Fibroblast of skin of right biceps (primary cell): ENCODE results near the gene HOXA9.

Experiments
- DNase-seq: peaks from one replicate; pipeline ENCODE4 v3.0.0-alpha.2; 2013

HOXA9 gene

DNA sequence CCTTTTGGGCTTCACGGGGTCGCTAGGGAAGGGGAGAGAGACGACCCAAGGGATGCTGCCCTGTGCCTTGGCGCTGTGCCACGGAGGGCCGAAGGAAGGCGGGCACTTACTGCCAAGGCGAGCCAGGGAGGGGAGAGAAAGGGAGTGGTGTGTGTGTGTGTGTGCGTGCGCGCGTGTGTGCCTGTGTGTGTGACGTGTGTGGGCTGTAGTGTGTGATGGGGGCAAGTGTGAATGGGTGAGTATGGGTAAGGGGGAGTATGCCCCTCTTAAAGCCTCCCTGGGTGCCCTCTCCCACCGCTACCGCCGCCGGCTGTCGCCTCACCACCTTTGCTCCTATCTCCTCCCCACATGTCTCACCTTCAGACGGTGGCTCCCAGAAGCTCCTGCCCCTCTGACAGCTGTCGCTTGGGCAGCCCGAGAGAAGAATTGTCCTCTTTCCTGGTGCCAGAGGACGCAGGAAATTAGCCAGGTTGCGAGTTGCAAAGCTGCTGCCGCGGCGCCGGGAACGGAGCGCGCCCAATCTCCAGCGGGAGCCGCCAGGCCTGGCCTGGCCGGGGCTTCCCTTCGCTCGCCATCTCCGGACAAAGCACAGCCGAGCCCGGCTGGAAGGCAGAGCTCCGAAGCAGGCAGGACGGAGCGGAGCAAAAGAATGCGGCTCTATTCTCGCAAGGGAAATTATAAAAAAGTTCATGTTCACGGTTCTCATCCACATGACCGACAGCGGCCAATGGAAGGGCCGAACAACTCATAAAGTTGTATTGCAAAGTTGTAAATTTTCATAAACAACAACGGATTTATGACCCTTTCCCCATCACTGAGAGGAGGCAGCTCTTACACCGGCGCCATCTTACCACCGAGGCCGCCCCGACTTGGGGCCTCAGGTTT is 13.2 kb downstream of the HOXA9 start, which contains the start of gene HOXA3:
TSS of gene HOXA3 (minus strand) at position 653 of the 885 bp plus-strand sequence. CDS start 41,943 bp downstream, outside the sequence.
- DNase-seq, result peak; percentile 60

DNA sequence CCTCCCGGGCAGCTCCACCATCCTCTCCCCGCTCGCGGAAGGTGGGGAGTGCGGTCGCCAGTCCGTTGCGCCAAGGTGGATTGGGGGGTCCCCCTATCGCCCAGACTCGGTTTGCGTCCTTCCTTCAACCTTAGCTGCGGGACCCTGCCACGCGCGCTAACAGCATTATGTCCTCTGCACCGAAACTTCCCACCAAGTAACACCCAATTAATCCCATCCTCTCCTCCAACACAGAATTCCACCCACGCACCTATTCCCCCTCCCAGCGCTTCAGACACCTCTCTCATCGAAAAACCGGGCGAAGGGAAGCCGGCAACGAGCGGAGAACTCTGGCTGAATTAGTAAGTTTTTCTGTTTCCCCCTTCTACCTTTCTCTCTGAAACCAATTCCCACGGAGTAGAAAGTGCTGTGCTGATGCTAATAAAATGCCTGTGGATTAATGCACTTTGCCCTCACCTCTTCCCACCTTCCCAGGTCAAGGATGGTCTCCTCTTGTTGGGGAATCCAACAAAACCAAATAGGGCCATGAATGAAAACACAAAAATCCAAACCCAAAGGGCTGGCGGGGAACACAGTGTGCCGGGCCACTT is 13.9 kb downstream of the HOXA9 start:
- DNase-seq, result no peak

DNA sequence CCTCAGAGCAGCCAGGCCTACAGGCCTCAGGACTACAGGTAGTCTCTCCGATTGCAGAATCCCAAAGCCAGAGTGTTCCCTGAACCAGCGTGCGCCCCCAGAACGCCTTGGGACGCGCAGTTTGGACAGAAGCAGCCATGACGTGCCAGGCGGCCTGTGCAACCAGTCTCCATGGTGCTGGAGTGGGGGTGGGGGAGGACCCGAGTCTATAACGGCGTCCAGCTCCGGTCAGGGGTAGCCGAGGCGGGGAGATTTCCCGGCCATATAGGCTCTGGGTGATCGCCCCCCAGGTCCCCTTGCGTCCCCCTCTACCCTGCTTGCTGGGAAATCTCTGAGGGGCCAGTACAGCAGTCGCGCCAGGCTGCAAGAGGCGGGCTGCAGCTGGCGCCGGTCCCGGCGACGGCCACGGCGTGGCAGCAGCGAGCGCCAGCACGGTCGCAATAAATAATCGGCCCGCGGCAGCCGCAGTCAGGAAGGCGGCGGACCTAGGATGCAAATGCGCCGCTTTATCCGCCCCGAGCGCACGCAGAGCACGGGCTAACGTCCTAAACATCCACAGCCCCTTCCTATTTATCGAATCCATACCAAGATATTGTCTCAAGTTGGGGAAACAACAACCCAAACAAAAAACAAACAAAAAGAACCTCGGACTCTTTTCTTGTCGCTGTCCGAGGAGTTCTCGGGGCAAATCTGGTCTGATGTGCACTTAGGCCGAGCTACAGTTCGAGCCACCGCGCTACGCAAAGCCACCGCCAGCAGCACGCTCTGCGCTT is 14.6 kb downstream of the HOXA9 start:
- peak; percentile 78 for DNase-seq

DNA sequence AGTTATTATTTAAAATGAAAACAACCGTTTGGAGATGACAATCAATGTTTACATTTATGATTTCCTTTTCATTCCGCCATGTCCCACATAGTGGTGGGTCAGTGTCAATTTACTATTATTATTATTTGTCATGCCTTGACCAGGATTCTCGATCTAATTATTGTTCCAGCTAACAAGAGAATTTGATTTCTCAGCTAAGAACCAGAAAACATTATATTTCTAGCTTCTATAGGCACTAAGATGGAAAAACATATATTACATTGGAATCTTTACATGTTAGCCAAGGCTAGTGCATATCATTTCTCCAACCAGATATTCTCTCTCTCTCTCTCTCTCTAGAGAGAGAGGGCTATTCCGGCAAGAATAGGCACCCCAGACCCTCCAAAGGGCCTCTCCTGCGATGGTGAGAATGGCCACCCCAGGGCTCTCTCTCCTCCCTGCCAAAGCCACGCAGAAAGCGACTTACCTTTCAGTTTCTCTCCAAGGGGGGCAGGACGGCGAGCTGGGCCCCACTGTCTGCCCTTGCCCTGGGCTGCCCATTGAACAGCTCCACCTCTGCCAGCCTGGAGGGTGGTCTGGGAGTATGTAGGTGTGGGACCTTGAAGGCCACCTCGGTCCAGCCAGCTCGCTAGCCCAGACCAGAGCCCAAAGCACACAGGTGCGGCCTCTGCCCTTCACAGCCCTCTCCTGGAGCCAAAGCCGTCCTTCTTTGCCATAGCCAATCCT is 15.3 kb downstream of the HOXA9 start:
- DNase-seq, result no peak

DNA sequence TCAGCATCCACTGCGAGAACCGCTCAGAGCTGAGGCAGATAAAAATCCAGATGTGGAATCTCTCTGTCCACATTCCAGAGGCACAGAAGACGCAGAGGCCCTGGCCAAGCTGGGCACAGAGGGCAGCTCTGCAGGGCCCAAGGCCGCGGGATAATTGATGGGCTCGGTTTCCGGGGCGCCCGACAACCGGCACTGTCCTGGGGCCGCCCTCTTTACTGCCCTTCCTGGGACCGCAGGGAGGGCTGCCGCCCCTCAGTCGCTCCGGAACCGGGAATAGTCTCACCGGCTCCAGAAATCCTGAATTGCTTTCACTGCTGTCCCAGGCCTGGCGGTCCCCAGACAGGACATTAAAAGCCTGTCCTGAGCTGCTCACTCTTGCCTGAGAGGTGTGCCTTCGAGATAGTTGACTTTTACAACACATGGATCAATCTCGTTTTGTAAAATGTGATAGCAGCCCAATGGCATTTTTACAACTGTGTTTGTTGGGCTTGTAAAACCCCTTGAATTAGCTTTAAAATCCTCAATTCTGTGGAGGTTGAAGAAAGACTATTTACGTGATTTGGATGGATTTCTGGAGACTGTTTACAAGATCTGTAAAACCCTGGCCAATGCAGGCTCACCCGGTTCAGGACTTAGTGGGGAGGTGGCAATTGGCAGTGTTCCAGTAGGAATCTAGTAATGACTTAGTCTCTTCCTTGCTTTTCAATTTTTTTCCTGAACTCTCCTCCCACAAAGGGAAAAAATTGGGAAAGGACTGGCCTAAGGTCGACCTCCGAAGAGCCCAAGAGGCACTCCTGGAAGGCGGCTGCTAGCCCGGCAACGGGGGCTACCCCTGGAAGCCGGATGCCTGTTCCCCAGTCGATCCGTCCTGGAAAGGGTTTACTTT is 16.3 kb downstream of the HOXA9 start:
- no peak for DNase-seq

DNA sequence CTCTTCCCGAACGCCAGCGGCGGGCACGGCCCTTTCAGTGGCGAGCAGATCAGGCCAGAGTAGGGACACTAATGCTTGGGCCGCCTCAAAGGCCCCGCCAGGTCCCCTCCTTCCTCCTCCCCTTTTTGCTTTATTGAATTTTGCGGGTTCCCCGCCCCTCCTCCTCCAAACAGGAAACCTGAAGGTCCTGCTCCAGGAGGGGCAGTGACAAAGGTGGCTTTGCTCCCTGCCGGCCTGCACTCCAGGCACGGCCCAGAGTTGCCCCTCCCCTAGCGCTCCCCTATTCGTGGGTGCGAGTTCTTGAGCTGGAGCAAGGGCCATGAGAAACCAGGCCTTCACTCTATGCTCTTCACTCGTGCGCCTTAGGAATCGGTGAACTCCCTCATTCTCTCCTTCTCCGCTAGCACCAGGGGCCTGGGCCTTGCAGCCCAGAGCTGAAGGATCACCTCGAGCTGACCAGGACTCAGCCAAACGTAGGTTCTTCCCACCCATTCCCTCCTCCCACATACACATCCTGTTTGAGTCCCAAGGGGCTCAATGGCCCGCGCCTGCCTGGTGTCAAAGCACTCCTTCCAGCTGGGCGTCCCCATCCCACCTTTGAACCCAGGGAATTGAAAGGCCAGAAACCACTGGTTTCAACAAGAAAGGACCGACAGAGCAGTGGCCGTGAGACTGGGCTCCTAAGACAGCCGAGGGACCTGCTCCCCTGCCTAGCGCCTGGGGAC is 17.1 kb downstream of the HOXA9 start:
- no peak for DNase-seq

DNA sequence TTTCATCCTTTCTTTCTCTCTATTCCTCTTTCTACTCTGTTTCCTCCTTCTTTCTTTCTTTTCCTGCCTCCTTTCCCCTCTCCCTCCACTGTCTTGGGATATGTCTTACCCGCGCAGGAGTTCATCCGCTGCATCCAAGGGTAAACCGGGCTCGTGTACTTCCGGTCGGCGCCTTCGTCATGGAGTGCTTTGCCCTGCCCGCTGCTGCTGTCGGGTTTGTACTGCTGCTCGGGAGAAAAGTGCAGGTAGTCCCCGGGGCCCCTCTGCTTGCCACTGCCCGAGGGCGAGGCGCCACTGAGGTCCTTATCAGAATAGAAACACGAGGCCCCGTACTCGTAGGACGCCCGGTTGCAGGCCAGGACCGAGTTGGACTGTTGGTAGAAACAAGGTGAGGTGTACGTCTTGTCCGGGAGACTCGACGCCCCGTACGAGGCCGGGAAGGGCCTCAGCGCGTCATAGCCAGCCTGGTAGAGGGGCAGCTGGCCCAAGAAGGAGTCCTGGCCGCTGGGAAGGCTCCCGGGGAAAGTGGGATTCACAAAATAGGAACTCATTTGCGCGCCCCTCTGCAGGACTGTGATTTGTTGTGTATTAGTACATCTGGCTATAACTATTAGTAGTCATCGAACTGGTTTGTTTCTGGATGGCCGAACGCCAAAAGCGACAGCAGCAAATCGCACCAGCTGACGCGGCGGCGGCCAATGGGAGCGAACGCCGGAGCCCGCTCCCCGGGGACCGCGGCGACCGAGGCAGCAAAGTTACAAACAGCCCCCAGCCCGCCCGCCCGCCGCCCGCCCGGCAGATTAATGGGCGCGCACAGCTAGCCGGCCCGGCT is 17.9 kb downstream of the HOXA9 start, which contains the start of gene HOXA6:
TSS of gene HOXA6 (minus strand) at position 576 of the 832 bp plus-strand sequence. CDS start at position 551, 25 bp downstream.
- DNase-seq, result peak; percentile 51

DNA sequence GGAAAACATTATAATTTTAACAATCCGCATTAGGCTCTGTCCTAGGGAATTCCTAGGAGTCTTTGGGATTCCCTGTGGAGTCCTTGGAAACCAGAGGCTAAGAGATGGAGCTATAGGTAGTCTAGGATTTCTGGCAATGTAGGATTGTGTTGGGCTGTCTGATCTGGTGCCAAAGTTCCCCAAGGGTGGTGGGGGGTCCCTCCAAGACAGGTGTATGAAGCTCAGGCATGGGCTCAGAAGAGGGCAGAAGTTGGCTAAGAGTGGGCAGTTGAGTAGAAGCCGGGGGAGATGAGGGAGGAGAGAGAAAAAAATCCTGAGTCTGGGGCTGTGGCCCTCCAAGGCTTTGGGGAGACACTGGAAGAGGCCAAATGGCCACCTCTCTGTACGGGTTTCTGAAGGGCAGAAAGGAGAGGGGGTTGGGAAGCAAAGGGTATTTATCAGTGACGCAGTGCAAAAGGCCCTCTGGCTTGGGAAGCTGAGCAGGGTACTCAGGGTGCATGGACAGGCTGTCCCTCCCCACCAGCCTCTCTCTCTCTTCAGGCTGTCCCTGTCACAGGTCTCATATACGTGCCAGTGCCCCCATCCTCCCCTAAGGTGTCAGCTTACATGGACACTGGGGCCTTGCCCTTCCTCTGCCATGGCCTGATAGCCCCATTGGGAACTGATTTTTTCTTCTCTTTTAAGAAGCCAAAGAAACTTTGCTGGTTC is 18.7 kb downstream of the HOXA9 start:
- DNase-seq, result no peak

DNA sequence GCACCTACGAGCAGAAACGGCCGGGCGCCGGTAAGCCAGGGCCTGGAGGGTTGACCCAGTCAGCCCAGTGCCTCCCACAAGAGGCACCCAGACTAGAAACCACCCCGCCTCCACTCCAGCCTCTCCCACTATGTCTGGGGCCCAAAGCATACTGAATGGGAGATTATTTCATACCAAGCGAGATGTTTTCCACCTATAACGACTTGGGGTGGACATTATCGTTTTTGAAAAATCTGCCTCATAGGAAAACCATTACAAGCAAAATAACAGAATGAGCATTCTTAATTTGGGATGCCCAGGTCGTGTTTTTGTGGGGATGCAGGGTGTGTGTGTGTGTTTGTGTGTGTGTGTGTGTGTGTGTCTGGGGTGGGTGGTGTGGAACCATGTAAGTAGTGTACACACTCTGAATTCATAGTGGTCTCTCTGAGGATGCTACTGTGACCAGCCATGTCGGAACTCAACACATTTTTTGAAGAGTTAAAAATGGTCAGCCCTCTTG is 19.4 kb downstream of the HOXA9 start:
- DNase-seq, result no peak

DNA sequence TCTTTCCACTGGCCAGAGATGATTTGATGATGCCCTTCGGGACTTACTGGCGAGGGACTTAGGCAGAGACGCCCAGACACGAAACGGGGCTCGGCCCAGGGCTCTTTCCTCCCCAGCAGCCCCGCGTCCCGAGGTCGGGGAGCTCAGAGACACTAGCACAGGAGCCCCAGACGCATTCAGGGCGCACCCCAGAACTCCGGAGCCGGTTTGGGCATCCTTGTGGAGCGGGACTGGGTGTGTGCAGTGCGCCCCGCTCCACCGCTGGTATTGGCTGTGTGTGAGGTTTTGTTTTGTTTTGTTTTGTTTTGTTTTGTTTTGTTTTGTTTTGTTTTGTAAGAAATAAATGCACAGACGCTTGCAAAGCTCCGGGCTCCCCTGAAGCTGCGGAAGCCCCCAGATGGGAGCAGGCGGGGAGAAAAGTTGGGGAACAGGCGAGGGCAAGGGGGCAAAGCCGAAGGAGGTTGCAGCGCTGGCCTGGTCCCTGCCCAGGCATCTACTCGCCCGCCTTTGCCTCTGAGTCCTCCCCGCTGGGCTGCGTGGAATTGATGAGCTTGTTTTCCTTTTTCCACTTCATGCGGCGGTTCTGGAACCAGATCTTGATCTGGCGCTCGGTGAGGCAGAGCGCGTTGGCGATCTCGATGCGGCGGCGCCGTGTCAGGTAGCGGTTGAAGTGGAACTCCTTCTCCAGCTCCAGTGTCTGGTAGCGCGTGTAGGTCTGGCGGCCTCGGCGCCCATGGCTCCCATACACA is 20.0 kb downstream of the HOXA9 start:
- no peak for DNase-seq

DNA sequence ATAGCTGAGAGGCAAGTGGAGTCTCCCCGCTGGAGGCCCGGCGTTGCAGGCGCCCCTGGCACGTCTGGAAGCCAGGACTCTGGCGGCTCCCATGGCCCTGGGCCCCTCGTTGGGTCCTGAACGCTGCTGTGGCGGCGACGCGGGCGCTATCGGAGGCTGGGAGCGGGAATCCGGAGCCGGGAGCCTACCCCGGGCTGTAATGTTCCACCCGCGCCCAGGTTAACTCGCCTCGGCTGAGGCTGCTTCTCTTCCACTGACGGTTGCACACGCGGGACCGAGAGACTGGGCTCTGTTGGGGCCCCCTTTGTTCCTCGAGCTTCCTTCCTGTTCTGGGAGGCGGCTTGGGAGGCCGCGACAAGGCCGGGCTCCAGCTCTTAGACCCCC is 20.6 kb downstream of the HOXA9 start:
- DNase-seq, result no peak

DNA sequence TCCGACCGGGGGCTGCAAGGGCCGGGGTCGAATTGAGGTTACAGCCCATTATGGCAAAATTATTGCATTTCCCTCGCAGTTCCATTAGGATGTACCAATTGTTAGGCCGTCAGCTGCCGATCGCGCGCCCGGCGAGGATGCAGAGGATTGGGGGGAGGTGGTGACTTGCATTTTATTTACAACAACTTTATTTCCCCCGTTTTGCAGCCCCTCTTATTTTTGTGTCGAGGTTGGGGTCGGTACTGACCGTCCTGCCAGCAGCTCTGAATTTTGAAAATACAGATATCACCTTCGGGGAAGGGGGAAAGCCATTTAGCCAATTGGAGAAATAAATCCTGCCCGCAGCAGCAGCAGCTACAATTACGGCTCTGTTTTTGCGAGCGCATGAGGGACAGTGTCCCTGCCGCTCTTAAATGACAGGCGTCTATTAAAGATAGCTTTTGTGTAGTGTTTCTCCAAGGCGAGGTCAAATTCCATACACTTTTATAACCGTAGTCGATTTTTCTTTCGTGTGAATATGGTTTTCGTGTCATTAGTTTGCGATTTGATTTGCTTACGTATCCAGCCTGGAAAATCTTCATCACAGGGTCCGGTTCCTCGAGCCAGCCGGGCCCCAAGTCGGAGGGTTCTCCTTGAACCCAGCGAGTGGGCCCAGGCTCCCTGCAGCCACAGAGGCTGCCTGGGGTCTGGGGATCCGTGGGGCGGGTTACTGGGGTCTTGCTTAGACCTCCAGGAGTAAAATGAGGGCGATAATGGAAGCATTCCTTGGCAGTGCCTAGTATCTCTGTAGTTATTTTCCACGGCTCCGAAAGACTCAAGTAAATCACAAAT is 21.2 kb downstream of the HOXA9 start:
- DNase-seq, result no peak

DNA sequence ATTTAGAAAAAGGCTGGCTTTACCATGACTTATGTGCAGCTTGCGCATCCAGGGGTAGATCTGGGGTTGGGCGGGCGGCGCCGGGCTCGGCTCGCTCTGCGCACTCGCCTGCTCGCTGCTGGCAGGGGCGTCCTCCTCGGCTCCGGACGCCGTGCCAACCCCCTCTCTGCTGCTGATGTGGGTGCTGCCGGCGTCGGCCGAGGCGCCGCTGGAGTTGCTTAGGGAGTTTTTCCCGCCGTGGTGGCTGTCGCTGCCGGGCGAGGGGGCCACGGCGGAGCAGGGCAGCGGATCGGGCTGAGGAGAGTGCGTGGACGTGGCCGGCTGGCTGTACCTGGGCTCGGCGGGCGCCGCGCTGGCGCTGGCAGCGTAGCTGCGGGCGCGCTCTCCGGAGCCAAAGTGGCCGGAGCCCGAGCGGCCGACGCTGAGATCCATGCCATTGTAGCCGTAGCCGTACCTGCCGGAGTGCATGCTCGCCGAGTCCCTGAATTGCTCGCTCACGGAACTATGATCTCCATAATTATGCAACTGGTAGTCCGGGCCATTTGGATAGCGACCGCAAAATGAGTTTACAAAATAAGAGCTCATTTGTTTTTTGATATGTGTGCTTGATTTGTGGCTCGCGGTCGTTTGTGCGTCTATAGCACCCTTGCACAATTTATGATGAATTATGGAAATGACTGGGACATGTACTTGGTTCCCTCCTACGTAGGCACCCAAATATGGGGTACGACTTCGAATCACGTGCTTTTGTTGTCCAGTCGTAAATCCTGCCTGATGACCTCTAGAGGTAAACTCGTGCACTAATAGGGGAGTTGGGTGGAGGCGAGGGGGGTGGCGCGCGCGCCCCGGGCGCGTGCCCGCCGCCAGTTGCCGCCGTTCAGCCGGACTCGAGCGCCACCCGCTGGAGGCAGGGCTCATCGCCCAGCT is 22.1 kb downstream of the HOXA9 start, which contains the start of gene HOXA5:
TSS of gene HOXA5 (minus strand) at position 659 of the 927 bp plus-strand sequence. CDS start at position 585, 74 bp downstream.
- DNase-seq, result peak; percentile 85

DNA sequence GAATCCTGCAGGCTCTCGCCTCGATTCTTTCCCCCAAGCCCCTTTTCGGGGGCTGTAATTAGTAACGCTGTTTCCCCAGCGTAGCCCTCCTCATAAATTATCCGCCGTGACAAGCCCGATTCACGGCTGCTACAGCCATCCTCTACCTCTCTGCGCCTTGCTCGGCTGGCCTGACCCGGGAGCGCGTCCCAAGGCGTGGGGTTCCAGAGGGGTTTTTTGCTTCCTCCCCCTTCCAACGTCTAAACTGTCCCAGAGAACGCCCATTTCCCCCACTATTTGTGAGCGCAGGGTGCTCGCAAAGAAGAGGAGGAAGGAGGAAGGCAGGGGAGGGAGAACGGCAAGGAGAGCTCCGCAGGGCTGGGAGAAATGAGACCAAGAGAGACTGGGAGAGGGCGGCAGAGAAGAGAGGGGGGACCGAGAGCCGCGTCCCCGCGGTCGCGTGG is 22.7 kb downstream of the HOXA9 start:
- DNase-seq, result no peak

DNA sequence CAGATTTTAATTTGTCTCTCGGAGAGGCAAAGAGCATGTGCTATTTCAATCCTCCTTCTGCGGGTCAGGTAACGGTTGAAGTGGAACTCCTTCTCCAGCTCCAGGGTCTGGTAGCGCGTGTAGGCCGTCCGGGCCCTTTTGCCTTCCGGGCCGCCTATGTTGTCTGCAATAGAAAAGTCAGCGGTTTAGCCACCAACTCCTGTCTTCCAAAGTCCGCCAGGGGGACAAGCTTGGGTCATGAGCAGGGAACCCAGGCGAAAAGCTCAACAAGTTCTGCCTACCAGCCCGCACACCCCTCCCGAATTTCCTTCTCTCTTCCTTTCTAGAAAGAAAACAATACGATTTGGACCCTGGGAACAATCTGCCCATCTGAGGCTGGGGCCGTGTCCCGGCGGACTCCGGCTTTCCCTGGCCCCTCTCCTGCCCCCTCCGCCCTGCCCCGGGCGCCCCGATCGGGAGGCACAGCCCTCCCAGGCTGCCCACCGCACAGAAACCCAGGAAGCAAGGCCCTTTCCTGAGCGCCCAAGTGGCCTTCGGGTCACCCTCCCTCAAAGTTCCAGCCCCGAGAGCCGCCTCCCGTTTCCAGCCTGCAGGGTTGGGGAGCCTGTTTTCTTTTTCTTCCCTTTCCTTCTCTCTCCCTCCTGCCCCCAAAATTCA is 23.3 kb downstream of the HOXA9 start:
- no peak for DNase-seq
